ENCODE results near the gene RPS19.
"Not testable (repeated sequence)": the region's sequence is repeated elsewhere in the genome, so short reads cannot be mapped to it uniquely, and the experiment has no call there.

DNA sequence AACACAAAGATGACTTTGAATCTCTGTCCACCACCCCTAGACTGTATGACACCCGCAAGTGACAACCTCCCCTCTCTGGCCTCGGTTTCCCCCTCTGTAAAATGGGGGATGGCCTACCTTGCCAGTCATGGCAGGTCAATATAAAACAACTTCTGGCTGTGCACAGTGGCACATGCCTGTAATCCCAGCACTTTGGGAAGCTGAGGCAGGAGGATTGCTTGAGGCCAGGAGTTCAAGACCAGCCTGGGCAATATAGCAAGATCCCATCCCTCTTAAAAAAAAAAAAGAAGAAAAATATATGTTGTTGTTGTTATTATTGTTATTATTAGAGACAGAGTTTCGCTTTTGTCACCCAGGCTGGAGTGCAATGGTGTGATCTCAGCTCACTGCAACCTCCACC, 15.9 kb downstream of the RPS19 start:
- TF ChIP-seq, protein P1, sequence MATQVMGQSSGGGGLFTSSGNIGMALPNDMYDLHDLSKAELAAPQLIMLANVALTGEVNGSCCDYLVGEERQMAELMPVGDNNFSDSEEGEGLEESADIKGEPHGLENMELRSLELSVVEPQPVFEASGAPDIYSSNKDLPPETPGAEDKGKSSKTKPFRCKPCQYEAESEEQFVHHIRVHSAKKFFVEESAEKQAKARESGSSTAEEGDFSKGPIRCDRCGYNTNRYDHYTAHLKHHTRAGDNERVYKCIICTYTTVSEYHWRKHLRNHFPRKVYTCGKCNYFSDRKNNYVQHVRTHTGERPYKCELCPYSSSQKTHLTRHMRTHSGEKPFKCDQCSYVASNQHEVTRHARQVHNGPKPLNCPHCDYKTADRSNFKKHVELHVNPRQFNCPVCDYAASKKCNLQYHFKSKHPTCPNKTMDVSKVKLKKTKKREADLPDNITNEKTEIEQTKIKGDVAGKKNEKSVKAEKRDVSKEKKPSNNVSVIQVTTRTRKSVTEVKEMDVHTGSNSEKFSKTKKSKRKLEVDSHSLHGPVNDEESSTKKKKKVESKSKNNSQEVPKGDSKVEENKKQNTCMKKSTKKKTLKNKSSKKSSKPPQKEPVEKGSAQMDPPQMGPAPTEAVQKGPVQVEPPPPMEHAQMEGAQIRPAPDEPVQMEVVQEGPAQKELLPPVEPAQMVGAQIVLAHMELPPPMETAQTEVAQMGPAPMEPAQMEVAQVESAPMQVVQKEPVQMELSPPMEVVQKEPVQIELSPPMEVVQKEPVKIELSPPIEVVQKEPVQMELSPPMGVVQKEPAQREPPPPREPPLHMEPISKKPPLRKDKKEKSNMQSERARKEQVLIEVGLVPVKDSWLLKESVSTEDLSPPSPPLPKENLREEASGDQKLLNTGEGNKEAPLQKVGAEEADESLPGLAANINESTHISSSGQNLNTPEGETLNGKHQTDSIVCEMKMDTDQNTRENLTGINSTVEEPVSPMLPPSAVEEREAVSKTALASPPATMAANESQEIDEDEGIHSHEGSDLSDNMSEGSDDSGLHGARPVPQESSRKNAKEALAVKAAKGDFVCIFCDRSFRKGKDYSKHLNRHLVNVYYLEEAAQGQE (IDR thresholded peaks at IDR 0.05; ENCODE audit: borderline replicate concordance): not testable (repeated sequence)
- TF ChIP-seq, protein P2, sequence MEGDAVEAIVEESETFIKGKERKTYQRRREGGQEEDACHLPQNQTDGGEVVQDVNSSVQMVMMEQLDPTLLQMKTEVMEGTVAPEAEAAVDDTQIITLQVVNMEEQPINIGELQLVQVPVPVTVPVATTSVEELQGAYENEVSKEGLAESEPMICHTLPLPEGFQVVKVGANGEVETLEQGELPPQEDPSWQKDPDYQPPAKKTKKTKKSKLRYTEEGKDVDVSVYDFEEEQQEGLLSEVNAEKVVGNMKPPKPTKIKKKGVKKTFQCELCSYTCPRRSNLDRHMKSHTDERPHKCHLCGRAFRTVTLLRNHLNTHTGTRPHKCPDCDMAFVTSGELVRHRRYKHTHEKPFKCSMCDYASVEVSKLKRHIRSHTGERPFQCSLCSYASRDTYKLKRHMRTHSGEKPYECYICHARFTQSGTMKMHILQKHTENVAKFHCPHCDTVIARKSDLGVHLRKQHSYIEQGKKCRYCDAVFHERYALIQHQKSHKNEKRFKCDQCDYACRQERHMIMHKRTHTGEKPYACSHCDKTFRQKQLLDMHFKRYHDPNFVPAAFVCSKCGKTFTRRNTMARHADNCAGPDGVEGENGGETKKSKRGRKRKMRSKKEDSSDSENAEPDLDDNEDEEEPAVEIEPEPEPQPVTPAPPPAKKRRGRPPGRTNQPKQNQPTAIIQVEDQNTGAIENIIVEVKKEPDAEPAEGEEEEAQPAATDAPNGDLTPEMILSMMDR (IDR thresholded peaks at IDR 0.05; ENCODE audit: poor library complexity, severe bottlenecking): not testable (repeated sequence)
- TF ChIP-seq EP300 (conservative IDR thresholded peaks at IDR 0.05; ENCODE audit: poor library complexity, severe bottlenecking); TAF1 (IDR thresholded peaks at IDR 0.05; ENCODE audit: low read depth); POLR2AphosphoS5 (IDR thresholded peaks at IDR 0.05): not testable (repeated sequence)
